HCT116 (cell line): ENCODE results near the gene NDE1.

ENCODE experiments used
- CTCF ChIP-seq, 3 experiments: fragments of 200-600 bp in 1 of 3; sonication (generic) in 1 of 3; IDR thresholded peaks in 2 of 3; conservative IDR thresholded peaks in 1 of 3; 2 replicates each; pipeline ENCODE4 v1.5.1; 2012 to 2017; ENCODE audit warnings: low read depth in 2 of 3, low read length in 2 of 3, antibody characterized with exemption in 1 of 3, borderline replicate concordance in 1 of 3, control low read depth in 1 of 3, mild to moderate bottlenecking in 1 of 3, mixed read lengths in 1 of 3, mixed run types in 1 of 3, moderate library complexity in 1 of 3; ENCODE audit not compliant: insufficient read depth in 1 of 3
- EZH2 ChIP-seq: fragments of 200-600 bp; sonication (generic); IDR thresholded peaks from 2 replicates; pipeline ENCODE4 v1.6.1; 2017; ENCODE audit warnings: antibody characterized with exemption, mixed run types

DNA sequence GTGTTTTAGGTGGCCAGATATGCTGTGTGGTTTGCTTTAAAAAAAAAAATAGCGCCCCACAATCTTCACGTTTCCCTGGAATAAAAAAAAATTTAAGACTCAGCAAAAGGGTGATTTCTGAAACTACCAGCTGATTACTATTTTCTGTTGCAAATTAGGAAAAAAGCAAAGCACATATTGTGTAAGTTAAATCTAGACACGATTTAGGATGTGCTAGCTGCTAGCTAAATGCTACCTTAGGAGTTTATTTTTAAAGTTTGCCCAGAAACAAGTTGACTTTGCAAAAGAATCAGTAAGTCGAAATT is 6.1 kb upstream of the NDE1 start:
- no peak for TF ChIP-seq EZH2
- TF ChIP-seq CTCF (IDR thresholded peaks at IDR 0.05 in 2 of 3, conservative IDR thresholded peaks at IDR 0.05 in 1 of 3; ENCODE audit: borderline replicate concordance in 1 of 3, insufficient read depth in 1 of 3, low read depth in 2 of 3, low read length in 2 of 3): no peak
